WTC11 (cell line): ENCODE measurements around the gene ZDHHC9.

Experiments
- CTCF ChIP-seq: fragments of 200-600 bp; IDR thresholded peaks from 2 replicates; pipeline ENCODE4 v1.8.0; 2022; ENCODE audit warnings: antibody characterized with exemption
- ZNF138 ChIP-seq: sonication (generic); formaldehyde crosslinking; conservative IDR thresholded peaks from 2 replicates; pipeline ENCODE4 v1.8.1; 2022; ENCODE audit warnings: mild to moderate bottlenecking, moderate library complexity, missing genetic modification reagents
- TF ChIP-seq, protein P1 (sequence below): sonication (generic); formaldehyde crosslinking; IDR thresholded peaks from 2 replicates; pipeline ENCODE4 v1.8.0; 2022; ENCODE audit warnings: mild to moderate bottlenecking, missing genetic modification reagents

DNA sequence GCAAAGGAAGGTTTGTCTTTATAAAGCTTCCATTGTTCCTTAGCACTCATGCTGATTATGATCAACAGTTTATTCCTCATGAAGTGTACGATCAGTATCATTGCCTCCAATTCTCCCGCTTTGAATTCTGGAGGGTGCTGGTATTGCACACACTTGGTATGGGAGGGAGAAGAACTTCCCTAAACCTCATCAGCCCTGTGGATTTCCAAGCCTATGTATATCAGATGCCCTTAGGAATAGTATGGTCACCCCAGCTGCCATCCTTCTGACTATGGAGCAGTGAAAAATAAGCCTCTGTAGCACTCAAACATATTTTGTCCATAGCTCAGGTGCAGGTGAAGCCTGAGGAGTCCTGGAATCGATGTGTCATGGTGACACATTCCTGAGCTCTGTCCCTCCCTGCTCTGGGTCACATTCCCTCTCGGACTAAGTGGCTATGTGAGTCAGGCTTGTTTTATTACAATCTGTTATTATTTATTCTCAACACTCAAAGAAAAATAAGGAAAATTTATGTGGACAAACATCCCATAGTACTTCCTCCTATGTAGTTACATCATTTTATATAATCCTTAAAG, 2.0 kb upstream of the ZDHHC9 start:
- TF ChIP-seq CTCF (no peak), ZNF138 (CRISPR knock-in tag) (no peak)
- TF ChIP-seq, protein P1, sequence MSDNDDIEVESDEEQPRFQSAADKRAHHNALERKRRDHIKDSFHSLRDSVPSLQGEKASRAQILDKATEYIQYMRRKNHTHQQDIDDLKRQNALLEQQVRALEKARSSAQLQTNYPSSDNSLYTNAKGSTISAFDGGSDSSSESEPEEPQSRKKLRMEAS: no peak
